ENCODE results near the gene STRIP2.

STRIP2 gene, protein sequence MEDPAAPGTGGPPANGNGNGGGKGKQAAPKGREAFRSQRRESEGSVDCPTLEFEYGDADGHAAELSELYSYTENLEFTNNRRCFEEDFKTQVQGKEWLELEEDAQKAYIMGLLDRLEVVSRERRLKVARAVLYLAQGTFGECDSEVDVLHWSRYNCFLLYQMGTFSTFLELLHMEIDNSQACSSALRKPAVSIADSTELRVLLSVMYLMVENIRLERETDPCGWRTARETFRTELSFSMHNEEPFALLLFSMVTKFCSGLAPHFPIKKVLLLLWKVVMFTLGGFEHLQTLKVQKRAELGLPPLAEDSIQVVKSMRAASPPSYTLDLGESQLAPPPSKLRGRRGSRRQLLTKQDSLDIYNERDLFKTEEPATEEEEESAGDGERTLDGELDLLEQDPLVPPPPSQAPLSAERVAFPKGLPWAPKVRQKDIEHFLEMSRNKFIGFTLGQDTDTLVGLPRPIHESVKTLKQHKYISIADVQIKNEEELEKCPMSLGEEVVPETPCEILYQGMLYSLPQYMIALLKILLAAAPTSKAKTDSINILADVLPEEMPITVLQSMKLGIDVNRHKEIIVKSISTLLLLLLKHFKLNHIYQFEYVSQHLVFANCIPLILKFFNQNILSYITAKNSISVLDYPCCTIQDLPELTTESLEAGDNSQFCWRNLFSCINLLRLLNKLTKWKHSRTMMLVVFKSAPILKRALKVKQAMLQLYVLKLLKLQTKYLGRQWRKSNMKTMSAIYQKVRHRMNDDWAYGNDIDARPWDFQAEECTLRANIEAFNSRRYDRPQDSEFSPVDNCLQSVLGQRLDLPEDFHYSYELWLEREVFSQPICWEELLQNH

DNA sequence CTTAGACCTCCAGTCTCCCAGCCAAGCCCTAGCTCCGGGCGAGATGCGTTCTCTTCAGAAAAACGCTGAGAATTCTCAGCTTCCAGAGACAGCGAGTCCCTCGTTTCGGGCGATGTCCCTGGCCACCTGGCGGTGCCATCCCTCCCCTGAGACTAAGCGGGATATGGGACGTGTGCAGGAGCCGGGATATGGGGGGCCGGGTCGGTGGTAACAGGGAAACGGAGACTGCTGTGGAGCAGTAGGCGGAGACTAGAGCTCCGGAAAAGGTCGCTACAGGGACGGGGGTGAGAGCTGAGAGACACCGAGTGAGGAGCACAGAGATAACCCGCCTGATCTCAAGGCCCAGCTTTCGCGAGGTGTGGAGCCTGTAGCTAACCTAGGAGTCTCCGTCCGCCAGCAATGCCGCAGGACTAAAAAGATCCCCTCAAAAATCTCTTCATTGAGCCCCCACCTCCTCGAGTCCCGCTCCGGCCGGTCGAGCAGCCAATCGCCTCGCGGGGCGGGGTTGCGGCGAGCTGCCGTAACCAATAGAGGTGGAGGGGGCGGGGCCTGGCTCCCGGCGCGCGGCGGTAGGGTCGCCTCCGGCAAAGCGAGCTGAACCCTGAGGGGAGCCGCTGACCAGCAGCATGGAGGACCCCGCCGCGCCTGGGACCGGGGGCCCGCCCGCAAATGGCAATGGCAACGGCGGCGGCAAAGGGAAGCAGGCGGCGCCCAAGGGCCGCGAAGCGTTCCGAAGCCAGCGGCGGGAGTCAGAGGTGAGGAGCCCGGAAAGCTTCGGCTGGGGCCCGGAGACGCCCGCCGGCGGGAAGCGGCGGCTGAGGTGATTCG is at the start of gene STRIP2:
Gene STRIP2 (plus strand): TSS at position 586 of the 828 bp plus-strand sequence. CDS start 41 bp downstream, at position 627.
- H3K79me2 ChIP-seq (ENCODE audit: control insufficient read depth, low read length), result peaks cover 5% of the 10 kb centered on the region; the same call in 1 of the 2 replicates
- peaks cover 3% of the 10 kb centered on the region; the same call in 1 of the 2 replicates for H3K27me3 ChIP-seq (ENCODE audit: control insufficient read depth, low read length)
- no peaks in the 10 kb centered on the region for H4K20me1 ChIP-seq (ENCODE audit: control insufficient read depth, insufficient read depth, low read depth, low read length)
- no peaks in the 10 kb centered on the region for H3K9me2 ChIP-seq (replicated peaks; ENCODE audit: control insufficient read depth, low read length)
- no peaks in the 10 kb centered on the region for H3F3A ChIP-seq (ENCODE audit: control insufficient read depth, insufficient read depth)
- peak within 1 kb of the TSS; percentile 84 for H3K4me3 ChIP-seq (ENCODE audit: low read length)
- TF ChIP-seq, protein P1, sequence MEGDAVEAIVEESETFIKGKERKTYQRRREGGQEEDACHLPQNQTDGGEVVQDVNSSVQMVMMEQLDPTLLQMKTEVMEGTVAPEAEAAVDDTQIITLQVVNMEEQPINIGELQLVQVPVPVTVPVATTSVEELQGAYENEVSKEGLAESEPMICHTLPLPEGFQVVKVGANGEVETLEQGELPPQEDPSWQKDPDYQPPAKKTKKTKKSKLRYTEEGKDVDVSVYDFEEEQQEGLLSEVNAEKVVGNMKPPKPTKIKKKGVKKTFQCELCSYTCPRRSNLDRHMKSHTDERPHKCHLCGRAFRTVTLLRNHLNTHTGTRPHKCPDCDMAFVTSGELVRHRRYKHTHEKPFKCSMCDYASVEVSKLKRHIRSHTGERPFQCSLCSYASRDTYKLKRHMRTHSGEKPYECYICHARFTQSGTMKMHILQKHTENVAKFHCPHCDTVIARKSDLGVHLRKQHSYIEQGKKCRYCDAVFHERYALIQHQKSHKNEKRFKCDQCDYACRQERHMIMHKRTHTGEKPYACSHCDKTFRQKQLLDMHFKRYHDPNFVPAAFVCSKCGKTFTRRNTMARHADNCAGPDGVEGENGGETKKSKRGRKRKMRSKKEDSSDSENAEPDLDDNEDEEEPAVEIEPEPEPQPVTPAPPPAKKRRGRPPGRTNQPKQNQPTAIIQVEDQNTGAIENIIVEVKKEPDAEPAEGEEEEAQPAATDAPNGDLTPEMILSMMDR (IDR thresholded peaks at IDR 0.05; ENCODE audit: low read depth, low read length, poor library complexity, severe bottlenecking), result no peak
- TF ChIP-seq EZH2phosphoT487 (IDR thresholded peaks at IDR 0.05; ENCODE audit: borderline replicate concordance, low read length), result no peak
- H3K9me3 ChIP-seq (ENCODE audit: control insufficient read depth, insufficient read depth, low read length), result no peaks in the 10 kb centered on the region
- H3K4me2 ChIP-seq (ENCODE audit: low read length), result peak within 1 kb of the TSS; percentile 81
- H3K27ac ChIP-seq (ENCODE audit: low read depth, low read length), result peak within 1 kb of the TSS; percentile 50
- H3K4me1 ChIP-seq (ENCODE audit: control insufficient read depth, low read length), result peaks cover 19% of the 10 kb centered on the region
- no peaks in the 10 kb centered on the region for H3K36me3 ChIP-seq (ENCODE audit: control insufficient read depth, low read length)

DNA sequence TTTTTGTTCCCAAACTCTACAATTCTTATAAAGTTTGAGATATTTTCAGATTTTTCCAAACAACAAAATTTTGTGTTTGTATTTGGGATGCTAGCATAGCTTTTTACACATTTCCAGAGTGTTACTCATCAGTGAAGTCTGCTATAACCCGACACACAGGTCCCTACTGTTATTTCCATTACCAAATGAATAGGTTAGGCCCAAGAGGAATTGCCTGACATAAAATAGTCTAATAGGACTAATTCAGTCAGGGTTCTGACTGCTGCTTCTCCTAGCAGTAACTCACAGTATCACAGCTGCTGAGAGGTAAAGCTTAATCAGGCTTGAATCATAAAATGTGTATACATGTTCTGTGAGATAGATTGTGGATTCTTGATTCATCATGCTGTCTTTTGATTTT is 49.1 kb upstream of the STRIP2 start:
- no peak overlapping the region for H3K4me3 ChIP-seq (ENCODE audit: low read length)
- H3K9me2 ChIP-seq (replicated peaks; ENCODE audit: control insufficient read depth, low read length), result no peaks in the 10 kb centered on the region
- no peaks in the 10 kb centered on the region for H3K79me2 ChIP-seq (ENCODE audit: control insufficient read depth, low read length)
- H4K20me1 ChIP-seq (ENCODE audit: control insufficient read depth, insufficient read depth, low read depth, low read length), result no peaks in the 10 kb centered on the region
- no peaks in the 10 kb centered on the region for H3K36me3 ChIP-seq (ENCODE audit: control insufficient read depth, low read length)
- TF ChIP-seq, protein P1 (IDR thresholded peaks at IDR 0.05; ENCODE audit: low read depth, low read length, poor library complexity, severe bottlenecking), result no peak
- no peak for TF ChIP-seq EZH2phosphoT487 (IDR thresholded peaks at IDR 0.05; ENCODE audit: borderline replicate concordance, low read length)
- no peaks in the 10 kb centered on the region for H3K4me1 ChIP-seq (ENCODE audit: control insufficient read depth, low read length)
- H3K27me3 ChIP-seq (ENCODE audit: control insufficient read depth, low read length), result no peaks in the 10 kb centered on the region
- no peak overlapping the region for H3K4me2 ChIP-seq (ENCODE audit: low read length)
- H3F3A ChIP-seq (ENCODE audit: control insufficient read depth, insufficient read depth), result no peaks in the 10 kb centered on the region
- H3K9me3 ChIP-seq (ENCODE audit: control insufficient read depth, insufficient read depth, low read length), result no peaks in the 10 kb centered on the region
- no peak overlapping the region for H3K27ac ChIP-seq (ENCODE audit: low read depth, low read length)

DNA sequence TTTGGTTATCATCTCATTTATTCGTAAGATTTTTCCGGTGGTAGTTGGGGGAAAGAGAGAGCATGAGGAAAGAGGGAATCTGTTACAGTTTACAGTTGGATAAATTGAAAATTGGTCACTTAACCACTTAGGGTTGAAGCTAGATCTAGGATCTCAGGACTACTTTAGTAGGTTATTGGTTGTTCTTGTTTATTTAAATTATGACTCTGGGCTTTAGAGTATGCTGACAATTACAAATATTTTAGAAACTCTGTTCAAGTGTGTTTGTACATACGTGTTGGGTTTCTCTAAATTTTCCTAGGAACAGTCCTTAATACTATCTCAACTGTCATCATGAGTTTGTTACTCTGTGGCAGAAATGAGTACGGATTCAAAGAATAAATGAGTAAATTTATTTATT is 48.6 kb upstream of the STRIP2 start:
- H3K27me3 ChIP-seq (ENCODE audit: control insufficient read depth, low read length), result no peaks in the 10 kb centered on the region
- H3K9me2 ChIP-seq (replicated peaks; ENCODE audit: control insufficient read depth, low read length), result no peaks in the 10 kb centered on the region
- H3K4me1 ChIP-seq (ENCODE audit: control insufficient read depth, low read length), result no peaks in the 10 kb centered on the region
- no peak overlapping the region for H3K4me2 ChIP-seq (ENCODE audit: low read length)
- H3F3A ChIP-seq (ENCODE audit: control insufficient read depth, insufficient read depth), result no peaks in the 10 kb centered on the region
- TF ChIP-seq, protein P1 (IDR thresholded peaks at IDR 0.05; ENCODE audit: low read depth, low read length, poor library complexity, severe bottlenecking), result no peak
- no peak overlapping the region for H3K4me3 ChIP-seq (ENCODE audit: low read length)
- H4K20me1 ChIP-seq (ENCODE audit: control insufficient read depth, insufficient read depth, low read depth, low read length), result no peaks in the 10 kb centered on the region
- no peaks in the 10 kb centered on the region for H3K79me2 ChIP-seq (ENCODE audit: control insufficient read depth, low read length)
- H3K36me3 ChIP-seq (ENCODE audit: control insufficient read depth, low read length), result no peaks in the 10 kb centered on the region
- no peaks in the 10 kb centered on the region for H3K9me3 ChIP-seq (ENCODE audit: control insufficient read depth, insufficient read depth, low read length)
- no peak overlapping the region for H3K27ac ChIP-seq (ENCODE audit: low read depth, low read length)
